H1 (cell line): Measurements from ENCODE around the gene LAP3. TPM values are rescaled to one million over a fixed set of nuclear protein-coding genes. Genes with fewer than 3 reads are reported as not detected.

Experiments
- CTCF ChIA-PET: fragments of 300-600 bp; sonication (Branson Sonifier 250); formaldehyde crosslinking; loops from one replicate; lab custom pipeline; 2021; ENCODE audit not compliant: partially characterized antibody; lab: Charles Lee
- POLR2A ChIA-PET: fragments of 300-600 bp; sonication (Branson Sonifier 250); formaldehyde crosslinking; loops from one replicate; lab custom pipeline; 2021; ENCODE audit warnings: inconsistent platforms; ENCODE audit not compliant: partially characterized antibody; lab: Charles Lee
- DNase-seq, 2 experiments: peaks; one replicate each; pipeline versions ENCODE4 v3.0.0 to v3.0.0-alpha.2; 2010 to 2022; ENCODE audit warnings: low spot score in 2 of 2, low read depth in 1 of 2, mixed read lengths in 1 of 2
- FAIRE-seq: peaks from 2 replicates; lab custom pipeline; 2011; peaks lifted over from hg19 to GRCh38; lab: Jason Lieb, UNC
- H2AFZ ChIP-seq: 2 replicates; pipeline ENCODE4 v1.8.1; 2012; ENCODE audit warnings: low read length, inconsistent platforms
- H2AK5ac ChIP-seq: 2 replicates; pipeline ENCODE4 v1.6.1; 2013; ENCODE audit warnings: low read depth, low read length
- H2BK120ac ChIP-seq: replicated peaks from 2 replicates; pipeline ENCODE3; 2013; ENCODE audit warnings: low read depth, low read length, inconsistent platforms
- H2BK12ac ChIP-seq: 2 replicates; pipeline ENCODE4 v1.6.1; 2013; ENCODE audit warnings: low read depth, low read length
- H2BK15ac ChIP-seq: 2 replicates; pipeline ENCODE4 v1.6.1; 2013; ENCODE audit warnings: low read length
- H2BK20ac ChIP-seq: 2 replicates; pipeline ENCODE4 v1.6.1; 2013; ENCODE audit warnings: low read length
- H2BK5ac ChIP-seq: 2 replicates; pipeline ENCODE4 v1.6.1; 2013; ENCODE audit warnings: low read depth, low read length
- H3K14ac ChIP-seq: 2 replicates; pipeline ENCODE4 v1.6.1; 2013; ENCODE audit warnings: inconsistent platforms; ENCODE audit not compliant: insufficient read length
- H3K18ac ChIP-seq: 2 replicates; pipeline ENCODE4 v1.6.1; 2013; ENCODE audit warnings: low read length; ENCODE audit errors: extremely low read depth
- H3K23ac ChIP-seq: 2 replicates; pipeline ENCODE4 v1.6.1; 2013; ENCODE audit warnings: inconsistent platforms; ENCODE audit not compliant: insufficient read length
- H3K23me2 ChIP-seq: 2 replicates; pipeline ENCODE4 v1.6.1; 2013; ENCODE audit warnings: low read depth, low read length
- H3K27ac ChIP-seq: 2 replicates; pipeline ENCODE4 v1.6.1; 2011; ENCODE audit warnings: low read depth, low read length, inconsistent platforms
- H3K27me3 ChIP-seq, 4 experiments: replicated peaks in 1 of 4; 1 replicate in 1 of 4; 2 replicates in 3 of 4; pipeline versions ENCODE4 v1.6.1 to v1.8.1; 2011 to 2013; ENCODE audit warnings: low read length in 3 of 4, mild to moderate bottlenecking in 3 of 4, inconsistent platforms in 2 of 4, mixed read lengths in 2 of 4, moderate library complexity in 1 of 4; ENCODE audit not compliant: control insufficient read depth in 3 of 4, insufficient read depth in 3 of 4; ENCODE audit errors: extremely low read depth in 1 of 4
- H3K36me3 ChIP-seq, 4 experiments: 2 replicates each; pipeline versions ENCODE4 v1.6.1 to v1.8.1; 2011 to 2013; ENCODE audit warnings: mild to moderate bottlenecking in 4 of 4, low read length in 3 of 4, moderate library complexity in 2 of 4, control low read depth in 1 of 4, inconsistent platforms in 1 of 4; ENCODE audit not compliant: insufficient read depth in 4 of 4, control insufficient read depth in 2 of 4
- H3K4ac ChIP-seq: replicated peaks from 2 replicates; pipeline ENCODE3; 2013; ENCODE audit warnings: low read length, low read depth, mixed read lengths, inconsistent platforms; ENCODE audit not compliant: insufficient read length
- H3K4me1 ChIP-seq, 4 experiments: replicated peaks in 1 of 4; 1 replicate in 1 of 4; 2 replicates in 3 of 4; pipeline versions ENCODE4 v1.6.1 to v1.8.1; 2011 to 2013; ENCODE audit warnings: low read length in 3 of 4, inconsistent platforms in 2 of 4, mixed read lengths in 1 of 4; ENCODE audit not compliant: insufficient read depth in 4 of 4, control insufficient read depth in 3 of 4
- H3K4me2 ChIP-seq, 2 experiments: 2 replicates each; pipeline versions ENCODE4 v1.6.1 to v1.8.1; 2011 to 2013; ENCODE audit warnings: low read depth in 2 of 2, low read length in 2 of 2, control low read depth in 1 of 2, inconsistent platforms in 1 of 2, mild to moderate bottlenecking in 1 of 2; ENCODE audit not compliant: insufficient read depth in 1 of 2
- H3K4me3 ChIP-seq, 4 experiments: fragments of 200-600, 300-600 bp in 1 of 4; sonication (generic), shearing (Covaris generic), sonication (Bioruptor Twin) in 1 of 4; 2 replicates each; pipeline versions ENCODE4 v1.5.1 to v1.8.1; 2011 to 2016; ENCODE audit warnings: low read length in 4 of 4, low read depth in 3 of 4, control low read depth in 2 of 4, inconsistent platforms in 2 of 4, mild to moderate bottlenecking in 2 of 4, mixed read lengths in 1 of 4, moderate library complexity in 1 of 4; ENCODE audit not compliant: insufficient read depth in 2 of 4; ENCODE audit errors: extremely low read depth in 1 of 4
- H3K56ac ChIP-seq: replicated peaks from 2 replicates; pipeline ENCODE3; 2013; ENCODE audit warnings: low read depth, mild to moderate bottlenecking, mixed read lengths, low read length, inconsistent platforms; ENCODE audit not compliant: insufficient read length
- H3K79me1 ChIP-seq: 2 replicates; pipeline ENCODE4 v1.6.1; 2013; ENCODE audit warnings: low read depth, low read length, control low read depth
- H3K79me2 ChIP-seq, 2 experiments: 2 replicates each; pipeline versions ENCODE4 v1.6.1 to v1.8.1; 2012 to 2013; ENCODE audit warnings: low read length in 2 of 2, mild to moderate bottlenecking in 2 of 2, inconsistent platforms in 1 of 2; ENCODE audit not compliant: insufficient read depth in 2 of 2, control insufficient read depth in 1 of 2
- H3K9ac ChIP-seq, 4 experiments: replicated peaks in 1 of 4; 1 replicate in 1 of 4; 2 replicates in 3 of 4; pipeline versions ENCODE4 v1.6.1 to v1.8.1; 2011 to 2013; ENCODE audit warnings: low read depth in 3 of 4, low read length in 3 of 4, control low read depth in 2 of 4, mild to moderate bottlenecking in 2 of 4, moderate library complexity in 2 of 4, inconsistent platforms in 1 of 4; ENCODE audit errors: extremely low read depth in 1 of 4
- H3K9me3 ChIP-seq, 2 experiments: 2 replicates each; pipeline versions ENCODE4 v1.6.1 to v1.8.1; 2012 to 2013; ENCODE audit warnings: mild to moderate bottlenecking in 2 of 2, moderate library complexity in 2 of 2, control low read depth in 1 of 2, inconsistent platforms in 1 of 2, low read depth in 1 of 2, low read length in 1 of 2, mixed read lengths in 1 of 2; ENCODE audit not compliant: insufficient read depth in 2 of 2
- H4K20me1 ChIP-seq, 2 experiments: replicated peaks in 1 of 2; 2 replicates each; pipeline versions ENCODE3 to v1.8.1; 2011 to 2013; ENCODE audit warnings: inconsistent platforms in 2 of 2, low read length in 2 of 2, mild to moderate bottlenecking in 1 of 2; ENCODE audit not compliant: insufficient read depth in 2 of 2, control insufficient read depth in 1 of 2
- H4K5ac ChIP-seq: 2 replicates; pipeline ENCODE4 v1.6.1; 2013; ENCODE audit warnings: low read length, low read depth, mixed read lengths, inconsistent platforms; ENCODE audit not compliant: insufficient read length
- H4K8ac ChIP-seq: 2 replicates; pipeline ENCODE4 v1.8.0; 2013; ENCODE audit warnings: mild to moderate bottlenecking, moderate library complexity, low read length, inconsistent platforms; ENCODE audit not compliant: insufficient read depth; ENCODE audit errors: extremely low read depth
- H4K91ac ChIP-seq: replicated peaks from 2 replicates; pipeline ENCODE3; 2013; ENCODE audit warnings: low read length, mixed read lengths, inconsistent platforms; ENCODE audit not compliant: insufficient read length
- CTCF ChIP-seq, 3 experiments: IDR thresholded peaks; 1 replicate in 2 of 3; 2 replicates in 1 of 3; pipeline versions ENCODE4 v1.5.1 to v1.6.1; 2011; ENCODE audit warnings: low read length in 3 of 3, mild to moderate bottlenecking in 3 of 3, inconsistent platforms in 2 of 3, low read depth in 1 of 3, moderate library complexity in 1 of 3; ENCODE audit not compliant: insufficient read depth in 1 of 3; ENCODE audit errors: control extremely low read depth in 1 of 3
- EGR1 ChIP-seq: IDR thresholded peaks from 2 replicates; pipeline ENCODE4 v1.6.1; 2011; ENCODE audit warnings: low read depth, low read length, borderline replicate concordance
- FOSL1 ChIP-seq: IDR thresholded peaks from 2 replicates; pipeline ENCODE4 v1.6.1; 2011; ENCODE audit warnings: mild to moderate bottlenecking, low read depth, low read length, moderate library complexity; ENCODE audit not compliant: insufficient read depth
- JUND ChIP-seq: IDR thresholded peaks from 2 replicates; pipeline ENCODE4 v1.6.1; 2011; ENCODE audit warnings: mild to moderate bottlenecking, improper control_type of control experiment, low read length
- MAFK ChIP-seq: IDR thresholded peaks from 2 replicates; pipeline ENCODE4 v1.6.1; 2012; ENCODE audit warnings: low read depth, mild to moderate bottlenecking, improper control_type of control experiment, low read length
- NANOG ChIP-seq: IDR thresholded peaks from 2 replicates; pipeline ENCODE4 v1.6.1; 2011; ENCODE audit warnings: low read length, low read depth, mild to moderate bottlenecking, inconsistent platforms; ENCODE audit not compliant: insufficient read depth, poor library complexity, severe bottlenecking
- POU5F1 ChIP-seq: IDR thresholded peaks from 2 replicates; pipeline ENCODE4 v1.6.1; 2011; ENCODE audit warnings: low read depth, mild to moderate bottlenecking, low read length, moderate library complexity
- RFX5 ChIP-seq: IDR thresholded peaks from 2 replicates; pipeline ENCODE4 v1.6.1; 2011; ENCODE audit warnings: low read depth, low read length, improper control_type of control experiment, borderline replicate concordance
- TAF7 ChIP-seq: optimal IDR thresholded peaks from 2 replicates; pipeline ENCODE3; 2011; ENCODE audit warnings: low read depth, mild to moderate bottlenecking, inconsistent platforms, low read length, moderate library complexity, borderline replicate concordance
- YY1 ChIP-seq: IDR thresholded peaks from 2 replicates; pipeline ENCODE4 v1.6.1; 2011; ENCODE audit warnings: low read depth, mild to moderate bottlenecking, low read length
- WGBS, 2 experiments: shearing (Covaris generic) in 1 of 2; methylation state at CpG; one replicate each; pipeline versions ENCODE4 v1.1.6 to v1.1.7; 2013 to 2015; ENCODE audit warnings: low lambda C conversion rate in 2 of 2, mixed read lengths in 2 of 2, inconsistent platforms in 1 of 2, low coverage in 1 of 2, missing lambda C conversion rate in 1 of 2; ENCODE audit not compliant: insufficient replicate concordance in 2 of 2, insufficient coverage in 1 of 2, insufficient read length in 1 of 2; ENCODE audit errors: extremely low coverage in 1 of 2, missing lambda C conversion rate in 1 of 2; 5-methylcytosine and 5-hydroxymethylcytosine counted together
- polyA plus RNA-seq, 7 experiments: library from polyadenylated mRNA; depleted of rRNA in 3 of 7; stranded (reverse) in 5 of 7; unstranded in 2 of 7; fragments of >200 nt in 5 of 7; fragments of 200-250 nt in 2 of 7; gene quantifications; 1 replicate in 5 of 7; 2 replicates in 1 of 7; 4 replicates in 1 of 7; pipeline versions ENCODE4 v1.2.1 to v1.2.3, GENCODE V29; 2011 to 2013; ENCODE audit warnings: missing spikeins in 2 of 7, mixed read lengths in 2 of 7
- total RNA-seq: library from RNA; stranded (reverse); fragmentation: NEBNext Ultra II Directional; extraction: Animal tissue kit (Norgen Biotek cat#: 25700); gene quantifications from 2 replicates; pipeline ENCODE4 v1.2.1, GENCODE V29; 2021

The LAP3 gene
- total and polyA plus RNA-seq, 2 of the 8 experiments (the other 6 are each of a cell fraction or from before 2014, with no cell fraction given): 28.3 to 50.9 TPM

DNA sequence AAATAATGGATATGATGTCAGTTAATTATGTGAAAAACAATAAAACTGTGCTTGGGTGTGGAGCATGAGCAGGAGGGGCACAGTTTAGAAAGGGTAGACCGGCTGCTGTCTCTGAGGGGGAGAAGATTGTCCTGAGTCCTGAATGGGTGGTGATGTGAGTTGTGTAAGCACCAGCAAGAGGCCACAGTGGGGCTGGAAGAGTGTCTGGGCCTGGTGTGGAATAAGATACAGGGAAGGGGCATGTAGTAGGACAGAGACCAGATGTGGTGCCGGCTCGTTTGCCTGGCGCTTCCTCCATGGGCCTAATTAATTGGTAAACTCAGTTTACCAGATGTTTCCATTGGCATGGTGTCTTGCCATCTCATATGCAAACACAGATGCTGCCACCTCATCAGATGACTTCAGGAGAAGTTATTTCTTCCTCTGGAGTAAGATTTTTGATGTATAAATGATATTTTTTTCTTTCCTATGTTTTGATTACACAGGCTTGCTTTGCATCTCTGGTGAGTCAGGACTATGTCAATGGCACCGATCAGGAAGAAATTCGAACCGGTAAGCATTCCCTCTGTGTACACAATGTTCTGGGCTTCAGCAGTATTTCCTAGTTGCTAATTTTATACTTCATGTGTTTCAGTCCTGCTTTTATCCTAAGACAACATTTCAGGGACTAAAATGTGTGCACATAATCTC lies 42.6 kb downstream of the LAP3 start:
- Histone ChIP-seq H3K23me2 (peaks cover 3% of the 10 kb centered on the region; the same call in 1 of the 2 replicates), H3K56ac (no peak overlapping the region), H2BK120ac (no peak overlapping the region), H3K14ac (no peak overlapping the region), H4K20me1 (peaks cover 4 to 23% of the 10 kb centered on the region in 2 experiments), H3K27me3 (no peaks in the 10 kb centered on the region), H2BK15ac (no peak overlapping the region), H3K4me3 (no peak overlapping the region), H3K36me3 (peaks cover 24 to 70% (median 55%) of the 10 kb centered on the region in 4 experiments), H2BK5ac (no peak overlapping the region), H3K4me1 (peaks cover 0 to 4% (median 0%) of the 10 kb centered on the region in 4 experiments; a peak in 1 of 7 replicates), H2AFZ (no peak overlapping the region), H3K9ac (no peak overlapping the region), H2AK5ac (no peak overlapping the region), H3K4ac (no peak overlapping the region), H3K18ac (no peak overlapping the region), H4K5ac (no peak overlapping the region), H3K27ac (no peak overlapping the region), H3K79me1 (peaks cover 23% of the 10 kb centered on the region), H4K91ac (no peak overlapping the region), H3K79me2 (peaks cover 38 to 56% of the 10 kb centered on the region in 2 experiments), H3K4me2 (no peak overlapping the region), H2BK12ac (no peak overlapping the region), H3K9me3 (no peaks in the 10 kb centered on the region), H4K8ac (no peak overlapping the region), H2BK20ac (no peak overlapping the region), H3K23ac (no peak overlapping the region)
- FAIRE-seq (no peak), DNase-seq (no peak)
- POLR2A ChIA-PET: interaction anchor here (1.1 to 1.5 kb wide), 2 partner anchors 17 to 23 kb away, joined by 3 to 4 read pairs; no protein-coding TSS in a partner anchor
- CTCF ChIA-PET: interaction anchor here (1.0 to 1.6 kb wide), 4 partner anchors 13 to 974 kb away, joined by 3 to 4 read pairs (median 3); partner anchors contain the start of gene QDPR
- 82% methylated on average over 7 of the region's 7 CpGs; no CpG with 5 or more reads in 1 of the 2 experiments for WGBS, 2 experiments
- TF ChIP-seq YY1: no peak
- no peak for TF ChIP-seq EGR1
- TF ChIP-seq FOSL1: no peak
- TF ChIP-seq CTCF (IDR thresholded peaks at IDR 0.05; ENCODE audit: control extremely low read depth in 1 of 3, insufficient read depth in 1 of 3, low read depth in 1 of 3, low read length in 3 of 3): no peak
- no peak for TF ChIP-seq RFX5
- TF ChIP-seq NANOG: no peak
- TF ChIP-seq JUND: no peak
- no peak for TF ChIP-seq MAFK
- no peak for TF ChIP-seq TAF7
- TF ChIP-seq POU5F1: no peak
